ENCODE results near the gene B4GALT1. TPM values are rescaled to one million over a fixed set of nuclear protein-coding genes. Genes with fewer than 3 reads are reported as not detected.

Gene B4GALT1
- total RNA-seq, 1 experiment from 2014 or later = 38.5 TPM

DNA sequence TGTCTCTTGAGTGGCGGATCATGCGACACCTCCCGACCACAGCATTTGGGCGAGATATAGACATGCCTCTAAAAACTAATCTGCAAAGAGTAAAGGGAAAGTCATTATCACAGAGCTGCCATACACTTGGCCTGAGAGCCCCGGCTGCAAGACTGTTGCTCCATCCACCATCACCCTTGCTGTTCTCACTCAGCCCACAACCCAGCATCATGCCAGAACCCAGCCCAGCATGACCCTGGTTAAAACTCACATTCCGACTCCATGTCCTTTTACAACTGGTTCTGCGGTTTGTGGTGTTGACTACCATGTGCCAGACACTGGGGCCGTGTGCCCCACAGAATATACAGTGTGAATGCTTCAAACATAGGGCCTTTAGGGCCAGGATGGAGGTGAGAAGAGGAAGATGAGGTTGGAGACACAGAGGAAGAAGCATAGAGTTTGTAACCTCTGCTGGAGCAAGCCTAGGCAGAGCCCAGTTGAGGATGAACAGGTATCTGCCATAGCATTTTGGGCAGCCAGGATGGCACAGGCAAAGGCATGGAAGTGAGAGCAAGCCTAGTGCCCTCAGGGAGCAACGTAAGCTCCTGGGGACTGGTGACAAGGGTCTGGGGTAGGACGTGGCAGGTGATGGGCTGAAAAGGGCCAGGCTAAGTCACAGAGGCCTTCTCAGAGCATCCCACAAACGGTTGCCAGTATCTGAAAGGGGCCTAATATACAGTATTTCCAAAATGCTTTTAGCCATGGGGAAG, 53.2 kb downstream of the B4GALT1 start:
- DNase-seq (ENCODE audit: low read depth) = no peak
- in situ Hi-C loops (cut with HindIII; ENCODE audit: low pct_unique_long_range_greater_than_20kb, low sequenced_read_pairs) = no loop called here

DNA sequence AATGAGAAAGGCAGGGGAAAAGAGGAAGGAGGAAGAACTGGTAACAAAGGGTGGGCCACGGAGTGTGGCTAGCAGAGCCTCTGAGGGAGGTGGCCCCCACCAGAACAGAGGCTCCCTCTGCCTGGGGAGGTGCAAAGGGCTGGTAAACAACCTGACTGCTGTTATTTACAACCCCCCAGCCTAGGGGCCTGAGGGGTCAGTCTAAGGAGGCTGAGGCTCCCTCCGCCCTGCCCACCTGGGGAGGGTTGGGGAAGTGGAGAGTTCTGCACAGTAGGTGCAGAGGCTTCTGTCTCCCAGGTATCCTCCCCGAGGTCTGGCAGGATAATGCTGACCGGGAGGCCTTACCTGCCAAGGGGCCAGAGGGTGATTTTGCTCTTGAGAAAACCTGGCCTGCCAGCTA, 55.0 kb downstream of the B4GALT1 start:
- in situ Hi-C loops (cut with HindIII; ENCODE audit: low pct_unique_long_range_greater_than_20kb, low sequenced_read_pairs) = no loop called here

DNA sequence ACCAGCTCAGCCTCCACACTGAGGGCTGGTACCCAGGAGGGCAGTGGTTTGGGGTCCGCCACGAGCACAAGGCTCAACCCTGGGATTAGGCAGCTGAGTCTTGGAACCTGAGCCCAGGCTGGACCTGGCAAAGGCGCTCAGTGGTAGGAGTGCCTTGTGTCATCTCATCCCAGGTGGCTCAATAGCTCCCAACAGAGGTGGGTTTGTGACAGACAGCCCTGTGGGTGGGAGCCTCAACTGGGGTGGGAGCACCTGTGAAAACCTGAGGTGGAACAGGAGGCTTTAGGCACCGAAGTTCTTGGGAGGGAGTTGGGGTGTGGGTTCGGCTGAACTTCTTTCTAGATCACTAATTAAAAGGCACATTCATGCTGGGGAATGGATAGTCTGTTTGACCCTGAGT, 55.5 kb downstream of the B4GALT1 start:
- no peak for DNase-seq (ENCODE audit: low read depth)
- in situ Hi-C loops (cut with HindIII; ENCODE audit: low pct_unique_long_range_greater_than_20kb, low sequenced_read_pairs) = no loop called here

More for the DNA sequence above, 55.0 kb downstream of the B4GALT1 start:
- DNase-seq (ENCODE audit: low read depth) = no peak

DNA sequence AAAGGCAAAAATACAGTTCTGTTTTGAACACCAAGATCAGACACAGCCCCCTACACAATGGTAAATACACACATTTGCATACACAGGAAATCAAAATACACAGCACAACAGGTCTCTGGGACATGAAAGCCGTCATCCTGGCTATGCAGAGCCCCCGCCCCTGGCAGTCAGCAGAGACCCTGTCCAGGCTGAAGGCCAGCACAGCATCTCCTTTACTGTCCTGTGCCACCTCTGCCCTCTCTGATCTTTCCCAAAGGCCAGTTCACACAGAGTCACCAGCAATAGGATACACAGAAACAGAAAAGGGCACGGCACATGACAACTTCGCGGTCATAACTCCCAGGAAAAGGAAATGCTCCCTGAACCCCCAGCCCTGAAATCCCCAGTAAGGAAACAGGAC, 56.5 kb downstream of the B4GALT1 start:
- in situ Hi-C loops (cut with HindIII; ENCODE audit: low pct_unique_long_range_greater_than_20kb, low sequenced_read_pairs) = no loop called here
- no peak for DNase-seq (ENCODE audit: low read depth)

DNA sequence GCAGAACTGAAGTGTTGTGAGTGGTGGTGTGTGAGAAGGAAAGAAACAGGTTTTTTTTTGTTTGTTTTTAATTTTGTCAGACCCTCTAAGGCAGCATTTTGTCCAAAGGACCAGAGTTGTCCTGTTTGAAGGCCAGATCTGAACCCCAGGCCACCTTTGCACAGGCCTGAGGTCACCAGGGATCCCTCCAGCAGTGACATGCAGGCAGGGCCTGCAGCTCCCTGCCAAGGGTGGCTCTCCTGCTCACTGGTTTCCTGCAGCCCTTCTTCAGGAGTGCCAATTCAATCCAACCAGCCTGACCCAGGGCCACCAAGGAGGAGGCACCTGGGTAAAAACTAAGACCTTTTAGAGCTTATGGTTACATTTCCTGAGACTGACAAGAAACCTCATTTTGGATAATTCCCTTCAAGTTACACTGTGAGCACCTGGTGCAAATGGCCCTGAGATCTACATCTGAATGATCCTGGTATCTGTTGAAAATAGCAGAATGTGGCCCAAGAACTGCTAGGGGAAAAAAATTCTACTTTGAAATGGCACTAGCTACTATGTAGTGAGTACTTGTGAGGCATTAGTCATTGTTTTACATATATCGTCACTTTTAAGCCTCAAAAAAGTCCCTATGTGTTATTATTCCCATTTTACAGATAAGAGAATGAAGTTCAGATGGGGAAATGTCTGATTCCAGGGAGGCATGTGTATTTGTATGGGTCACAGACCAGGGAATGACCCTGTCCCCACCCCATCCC, 57.1 kb downstream of the B4GALT1 start:
- DNase-seq (ENCODE audit: low read depth) = no peak
- in situ Hi-C loops (cut with HindIII; ENCODE audit: low pct_unique_long_range_greater_than_20kb, low sequenced_read_pairs) = no loop called here

DNA sequence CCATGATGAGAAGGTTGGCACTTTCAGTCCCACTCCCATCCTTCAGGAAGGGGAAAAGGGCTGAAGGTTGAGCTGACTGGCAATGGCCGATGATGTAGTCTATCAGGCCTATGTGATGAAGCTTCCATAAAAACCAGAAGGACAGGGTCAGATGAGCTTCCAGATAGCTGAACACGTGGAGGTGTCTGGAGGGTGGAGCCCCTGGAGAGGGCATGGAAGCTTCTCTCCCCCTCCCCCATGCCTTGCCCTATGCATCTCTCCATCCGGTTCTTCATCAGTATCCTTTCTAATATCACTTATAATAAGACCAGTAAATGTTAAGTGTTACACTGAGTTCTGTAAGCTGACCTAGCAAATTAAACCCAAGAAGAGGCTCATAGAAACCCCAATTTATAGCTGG, 58.0 kb downstream of the B4GALT1 start:
- in situ Hi-C loops (cut with HindIII; ENCODE audit: low pct_unique_long_range_greater_than_20kb, low sequenced_read_pairs) = no loop called here
- no peak for DNase-seq (ENCODE audit: low read depth)

DNA sequence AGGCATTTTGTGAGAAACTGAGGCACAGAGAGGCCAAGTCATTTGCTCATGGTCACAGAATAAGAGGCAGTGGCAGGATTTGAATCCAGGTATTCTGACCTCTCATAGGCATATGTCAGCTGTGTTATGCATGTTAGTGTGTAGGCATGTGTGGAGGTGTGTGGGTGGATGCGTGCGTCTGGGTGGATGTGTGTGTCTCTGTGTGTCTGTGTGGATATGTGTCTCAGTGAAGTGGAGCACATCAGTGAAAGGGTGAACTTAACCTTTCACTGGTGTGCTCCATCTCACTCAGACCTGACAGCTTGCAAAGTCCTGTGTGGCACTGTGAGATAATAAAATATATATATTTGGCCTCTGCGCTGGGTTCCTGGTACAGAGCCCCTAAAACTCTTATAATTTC, 58.7 kb downstream of the B4GALT1 start:
- in situ Hi-C loops (cut with HindIII; ENCODE audit: low pct_unique_long_range_greater_than_20kb, low sequenced_read_pairs) = no loop called here
- DNase-seq (ENCODE audit: low read depth) = no peak

DNA sequence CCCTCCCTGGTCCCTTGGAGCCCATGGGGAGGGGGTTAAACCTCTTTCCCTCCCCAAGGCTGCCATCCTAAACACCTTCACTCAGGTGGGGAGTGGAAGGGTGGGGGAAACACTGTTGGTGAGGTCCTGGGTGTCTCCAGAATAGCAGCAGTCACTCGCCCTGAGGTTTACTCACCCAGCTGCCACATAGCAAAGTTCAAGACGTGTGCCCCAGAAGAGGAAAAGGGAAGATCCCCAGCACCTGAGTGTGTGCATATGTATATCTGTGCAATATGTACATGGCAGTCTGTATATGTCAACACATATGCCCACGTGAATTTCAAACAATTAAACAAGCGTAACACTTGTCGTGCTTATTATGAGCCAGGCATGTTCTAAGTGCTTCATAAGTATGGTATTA, 59.4 kb downstream of the B4GALT1 start:
- in situ Hi-C loops (cut with HindIII; ENCODE audit: low pct_unique_long_range_greater_than_20kb, low sequenced_read_pairs) = no loop called here

DNA sequence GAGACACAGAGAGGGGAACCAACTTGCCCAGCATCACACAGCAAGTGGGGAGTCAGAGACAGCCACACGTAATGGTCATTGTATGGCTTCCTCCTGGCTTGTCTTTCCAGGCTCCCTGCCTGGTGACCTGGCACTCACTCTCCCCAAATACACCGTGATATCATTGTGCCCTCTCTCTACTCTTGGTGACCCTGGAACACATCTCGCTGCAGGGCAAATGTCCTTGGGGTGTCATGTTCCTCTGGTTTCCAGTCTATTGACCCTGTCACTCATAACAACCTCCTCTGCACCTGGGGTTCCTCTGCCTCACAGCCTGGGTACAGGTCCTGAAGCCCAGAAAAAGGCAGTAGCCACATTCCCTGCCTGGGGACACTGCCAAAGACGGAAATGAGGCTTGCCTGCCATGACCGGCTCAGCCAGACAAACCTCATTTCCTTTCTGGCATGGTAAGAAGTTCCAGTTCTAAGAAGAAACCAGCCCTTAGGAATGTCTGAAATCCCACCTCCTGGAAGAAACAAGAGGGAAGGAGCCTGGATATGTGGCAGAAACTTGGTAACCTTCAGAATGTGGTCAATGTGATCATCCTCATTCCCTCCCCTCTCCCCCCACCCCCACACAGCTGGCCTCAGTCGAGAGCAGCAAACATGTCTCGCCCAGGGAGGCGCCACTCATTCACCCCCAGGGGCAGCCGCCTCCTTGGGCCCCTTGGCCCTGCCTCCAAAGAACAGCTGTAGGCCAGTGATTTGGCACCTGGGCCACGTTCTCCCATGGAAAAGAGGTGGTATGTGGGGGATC, 60.1 kb downstream of the B4GALT1 start:
- in situ Hi-C loops (cut with HindIII; ENCODE audit: low pct_unique_long_range_greater_than_20kb, low sequenced_read_pairs) = no loop called here
- no peak for DNase-seq (ENCODE audit: low read depth)

More for the DNA sequence above, 59.4 kb downstream of the B4GALT1 start:
- DNase-seq (ENCODE audit: low read depth) = no peak

DNA sequence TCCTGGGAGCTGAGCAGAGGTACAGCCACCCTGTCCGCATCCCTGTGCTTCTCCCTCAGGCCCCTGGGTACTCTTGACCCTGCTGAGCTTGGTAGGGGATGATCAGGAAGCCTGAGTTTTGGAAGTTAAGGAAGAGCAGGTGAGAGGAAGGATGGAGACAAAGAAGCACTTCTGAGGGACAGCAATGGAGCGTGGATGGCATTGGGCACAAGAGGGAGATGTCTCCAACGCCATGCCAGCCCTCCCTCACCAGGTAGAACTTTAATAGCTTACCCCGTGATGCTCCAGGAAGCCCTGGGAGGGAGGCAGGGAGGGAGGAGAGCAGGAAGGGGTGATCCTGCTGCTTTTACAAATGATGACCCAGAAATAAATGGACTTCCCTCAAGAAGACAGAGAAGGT, 60.8 kb downstream of the B4GALT1 start:
- no peak for DNase-seq (ENCODE audit: low read depth)
- in situ Hi-C loops (cut with HindIII; ENCODE audit: low pct_unique_long_range_greater_than_20kb, low sequenced_read_pairs) = no loop called here

DNA sequence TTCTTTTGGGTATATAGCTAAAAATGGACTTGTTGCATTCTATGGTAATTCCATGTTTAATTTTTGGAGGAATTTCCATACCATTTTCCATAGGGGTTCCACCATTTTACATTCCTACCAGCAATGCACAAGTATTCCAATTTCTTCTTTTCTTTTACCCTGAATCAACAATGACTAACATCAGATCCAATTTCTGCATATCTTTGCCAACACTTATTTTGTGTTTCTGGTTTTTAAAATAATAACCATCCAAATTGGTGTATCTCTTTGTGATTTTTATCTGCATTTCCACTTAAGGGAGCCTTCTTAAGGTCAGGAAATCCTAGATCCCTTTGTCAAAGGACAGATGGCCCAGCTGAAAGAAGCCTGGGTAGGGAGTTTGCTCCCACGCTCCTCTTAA, 61.2 kb downstream of the B4GALT1 start:
- no peak for DNase-seq (ENCODE audit: low read depth)
- in situ Hi-C loops (cut with HindIII; ENCODE audit: low pct_unique_long_range_greater_than_20kb, low sequenced_read_pairs) = no loop called here

DNA sequence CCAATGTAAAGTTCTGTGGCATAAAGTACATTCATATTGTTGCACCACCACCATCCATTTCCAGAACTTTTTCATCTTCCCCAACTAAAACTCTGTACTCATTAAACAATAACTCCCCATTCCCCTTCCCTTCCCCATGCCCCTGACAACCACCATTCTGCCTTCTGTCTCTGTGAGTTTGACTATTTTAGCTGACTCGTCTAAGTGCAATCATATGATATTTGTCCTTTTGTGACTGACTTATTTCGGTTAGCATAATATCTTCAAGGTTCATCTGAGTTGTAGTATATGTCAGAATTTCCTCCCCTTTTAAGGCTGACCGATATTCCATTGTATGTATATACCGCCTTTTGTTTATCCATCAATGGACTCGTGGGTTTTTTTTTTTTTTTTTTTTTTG, 61.6 kb downstream of the B4GALT1 start:
- no peak for DNase-seq (ENCODE audit: low read depth)
- in situ Hi-C loops (cut with HindIII; ENCODE audit: low pct_unique_long_range_greater_than_20kb, low sequenced_read_pairs) = no loop called here

DNA sequence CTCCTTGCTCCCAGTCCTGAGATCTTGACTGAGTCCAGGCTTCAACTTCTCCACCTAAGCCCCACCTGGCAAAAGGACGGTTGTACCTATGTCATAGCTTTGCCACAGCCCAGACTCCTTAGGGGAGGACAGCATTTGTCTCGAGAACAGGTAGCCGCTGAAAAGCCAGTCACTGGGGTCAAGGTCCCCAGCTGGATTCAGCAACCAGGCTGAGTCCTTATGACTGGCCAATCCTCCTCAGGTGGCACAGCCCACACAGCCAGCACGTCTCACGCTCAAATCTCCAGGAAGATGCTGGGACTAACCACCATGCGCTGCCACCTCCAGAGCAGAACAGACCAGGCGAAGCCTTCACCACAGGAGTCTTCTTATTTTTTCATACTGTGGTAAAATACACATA, 62.7 kb downstream of the B4GALT1 start:
- no peak for DNase-seq (ENCODE audit: low read depth)
- in situ Hi-C loops (cut with HindIII; ENCODE audit: low pct_unique_long_range_greater_than_20kb, low sequenced_read_pairs) = no loop called here

DNA sequence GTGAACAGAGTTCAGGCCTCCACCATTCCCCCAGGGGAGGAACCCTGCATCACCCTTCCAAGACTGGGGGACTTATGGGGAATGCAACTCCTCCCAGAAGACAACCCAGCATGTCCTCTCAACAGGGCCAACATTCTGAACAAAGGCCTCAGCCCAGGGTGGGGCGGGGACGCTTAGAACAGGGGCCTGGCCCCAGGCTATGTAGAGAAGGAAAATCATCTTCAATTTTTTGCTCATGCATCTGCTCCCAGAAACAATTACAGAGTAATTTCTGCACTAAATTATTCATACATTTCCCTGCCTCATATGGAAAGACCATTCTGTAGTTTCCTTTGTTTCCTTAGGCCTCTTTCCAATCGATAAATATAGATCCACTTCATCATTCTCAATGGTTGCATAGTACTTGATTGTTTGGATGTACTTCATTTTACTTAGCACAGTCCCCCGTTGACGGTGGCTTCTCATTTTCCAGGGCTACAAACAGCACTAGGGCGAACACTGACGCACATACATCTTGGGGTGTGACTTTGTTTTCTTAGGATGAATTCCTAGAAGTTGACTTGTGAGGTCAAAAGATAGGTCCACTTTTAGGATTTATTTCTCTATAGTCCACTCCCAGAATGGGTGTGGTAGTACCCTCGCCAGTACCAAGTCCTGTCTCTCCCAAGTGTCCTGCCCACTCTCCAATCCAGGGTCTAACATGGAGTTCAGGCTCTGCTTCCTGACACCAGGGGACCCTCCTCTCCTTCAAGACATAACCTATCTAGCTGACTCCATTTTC, 63.4 kb downstream of the B4GALT1 start:
- in situ Hi-C loops (cut with HindIII; ENCODE audit: low pct_unique_long_range_greater_than_20kb, low sequenced_read_pairs) = no loop called here
- no peak for DNase-seq (ENCODE audit: low read depth)

DNA sequence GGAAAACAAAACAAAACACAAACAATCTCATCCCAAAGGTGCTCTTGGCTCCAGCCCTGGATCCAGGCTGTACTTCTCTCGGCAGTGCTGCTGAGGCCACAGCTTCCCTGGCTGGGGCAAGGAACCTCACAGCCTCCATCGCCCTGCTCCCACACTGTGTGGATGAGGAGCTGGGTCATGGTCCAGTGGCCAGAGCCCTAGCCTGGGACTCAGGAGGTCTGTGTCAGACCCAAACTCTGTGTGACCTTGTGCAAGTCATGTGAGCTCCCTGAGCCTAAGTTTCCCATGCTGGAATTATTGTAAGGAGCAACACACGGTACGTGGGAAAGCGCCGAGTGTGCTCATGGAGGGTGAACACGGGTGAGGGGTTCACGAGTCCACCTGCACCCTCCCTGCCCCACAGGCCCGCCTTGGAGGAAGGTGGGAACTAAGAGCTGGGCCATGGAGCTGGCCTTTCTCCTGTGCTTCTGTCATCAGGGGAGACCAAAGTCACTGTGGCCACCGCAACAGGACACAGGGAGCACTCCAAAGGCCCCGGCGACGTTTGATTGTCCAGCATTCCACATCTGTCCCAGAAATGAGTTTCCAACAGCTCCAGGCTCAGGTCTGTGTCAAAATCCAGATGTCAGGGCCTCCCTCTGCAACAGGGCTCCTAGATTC, 64.5 kb downstream of the B4GALT1 start:
- DNase-seq (ENCODE audit: low read depth) = no peak
- in situ Hi-C loops (cut with HindIII; ENCODE audit: low pct_unique_long_range_greater_than_20kb, low sequenced_read_pairs) = no loop called here

DNA sequence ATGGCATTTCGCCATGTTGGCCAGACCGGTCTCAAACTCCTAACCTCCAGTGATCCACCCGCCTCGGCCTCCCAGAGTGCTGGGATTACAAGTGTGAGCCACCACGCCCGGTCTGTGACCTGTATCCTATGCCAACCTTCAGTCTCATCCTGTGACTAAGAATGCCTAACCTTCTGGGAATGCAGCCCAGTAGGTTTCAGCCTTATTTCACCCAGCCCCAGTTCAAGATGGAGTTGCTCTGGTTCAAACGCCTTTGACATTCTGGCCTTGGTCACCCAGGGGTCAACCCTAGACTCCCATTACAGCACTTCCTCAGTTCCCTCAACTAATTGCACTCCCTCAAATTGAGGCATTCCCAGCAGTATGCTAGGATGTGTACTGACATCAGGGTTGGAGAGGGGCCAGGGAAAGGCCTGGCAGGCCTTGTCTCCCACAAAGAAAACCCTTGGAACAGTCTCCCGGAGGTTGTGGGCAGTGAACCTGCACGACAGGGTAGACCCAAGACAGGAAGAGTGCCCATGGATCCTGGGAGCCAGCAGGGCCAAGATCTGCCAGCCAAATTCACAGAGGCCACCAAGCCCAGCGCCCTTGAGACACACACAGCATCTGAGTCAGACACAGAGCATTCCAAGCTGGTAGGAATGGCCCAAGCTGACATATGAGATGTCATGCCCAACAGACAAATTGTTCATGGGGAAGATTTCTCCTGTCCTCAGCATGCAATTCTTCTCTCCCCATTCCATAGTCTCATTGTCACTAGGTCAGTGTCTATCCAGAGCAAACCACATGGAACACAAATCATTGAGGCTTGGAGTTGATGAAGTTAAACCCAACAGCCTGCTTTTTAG, 65.8 kb downstream of the B4GALT1 start:
- in situ Hi-C loops (cut with HindIII; ENCODE audit: low pct_unique_long_range_greater_than_20kb, low sequenced_read_pairs) = no loop called here
- peak; percentile 94 for DNase-seq (ENCODE audit: low read depth)

DNA sequence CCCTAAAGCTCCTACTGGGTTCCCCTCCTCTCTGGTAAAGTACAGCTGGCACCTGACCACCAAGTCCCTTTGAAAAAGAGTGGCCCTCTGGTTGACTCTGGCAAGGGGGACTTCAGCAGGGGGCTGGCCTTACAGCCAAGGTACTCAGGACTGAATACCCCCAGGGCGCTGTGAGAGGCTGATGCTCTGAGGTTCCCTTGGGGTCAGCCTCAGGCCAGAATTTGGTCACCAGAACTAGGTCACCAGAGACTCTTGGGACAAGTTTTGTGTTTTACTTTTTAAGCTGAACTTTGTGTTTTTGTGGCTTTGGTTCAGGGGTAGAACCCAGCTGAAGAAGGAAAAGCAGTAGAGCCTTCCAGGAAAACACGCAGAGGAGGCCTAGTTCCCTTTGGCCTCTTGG, 67.4 kb downstream of the B4GALT1 start:
- in situ Hi-C loops (cut with HindIII; ENCODE audit: low pct_unique_long_range_greater_than_20kb, low sequenced_read_pairs) = no loop called here

More for the DNA sequence above, 67.4 kb downstream of the B4GALT1 start:
- no peak for DNase-seq (ENCODE audit: low read depth)

Data from Caki2 (cell line).